Measurements from ENCODE around the gene PPP2R3A.

Gene PPP2R3A

GRCh38 chr3:136171097-136171542 lies 205.6 kb downstream of the PPP2R3A start:
- H3K9me2 ChIP-seq (replicated peaks; ENCODE audit: low read depth, low read length): no peaks in the 10 kb centered on the region
- H4K20me1 ChIP-seq (ENCODE audit: insufficient read depth, low read length, poor library complexity, severe bottlenecking): peaks cover 98% of the 10 kb centered on the region
- H3K9ac ChIP-seq (ENCODE audit: low read depth, low read length, poor library complexity, severe bottlenecking): no peak overlapping the region
- H2AFZ ChIP-seq (ENCODE audit: low read length): no peak overlapping the region
- H3K27me3 ChIP-seq (ENCODE audit: insufficient read depth, low read length, poor library complexity, severe bottlenecking): no peaks in the 10 kb centered on the region
- H3K4me1 ChIP-seq (ENCODE audit: insufficient read depth, low read length, poor library complexity, severe bottlenecking): peaks cover 35% of the 10 kb centered on the region
- H3K79me2 ChIP-seq (ENCODE audit: insufficient read depth, low read length): peaks cover 100% of the 10 kb centered on the region
- TF ChIP-seq EZH2phosphoT487 (IDR thresholded peaks at IDR 0.05; ENCODE audit: borderline replicate concordance): no peak
- TF ChIP-seq, protein P1, sequence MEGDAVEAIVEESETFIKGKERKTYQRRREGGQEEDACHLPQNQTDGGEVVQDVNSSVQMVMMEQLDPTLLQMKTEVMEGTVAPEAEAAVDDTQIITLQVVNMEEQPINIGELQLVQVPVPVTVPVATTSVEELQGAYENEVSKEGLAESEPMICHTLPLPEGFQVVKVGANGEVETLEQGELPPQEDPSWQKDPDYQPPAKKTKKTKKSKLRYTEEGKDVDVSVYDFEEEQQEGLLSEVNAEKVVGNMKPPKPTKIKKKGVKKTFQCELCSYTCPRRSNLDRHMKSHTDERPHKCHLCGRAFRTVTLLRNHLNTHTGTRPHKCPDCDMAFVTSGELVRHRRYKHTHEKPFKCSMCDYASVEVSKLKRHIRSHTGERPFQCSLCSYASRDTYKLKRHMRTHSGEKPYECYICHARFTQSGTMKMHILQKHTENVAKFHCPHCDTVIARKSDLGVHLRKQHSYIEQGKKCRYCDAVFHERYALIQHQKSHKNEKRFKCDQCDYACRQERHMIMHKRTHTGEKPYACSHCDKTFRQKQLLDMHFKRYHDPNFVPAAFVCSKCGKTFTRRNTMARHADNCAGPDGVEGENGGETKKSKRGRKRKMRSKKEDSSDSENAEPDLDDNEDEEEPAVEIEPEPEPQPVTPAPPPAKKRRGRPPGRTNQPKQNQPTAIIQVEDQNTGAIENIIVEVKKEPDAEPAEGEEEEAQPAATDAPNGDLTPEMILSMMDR (conservative IDR thresholded peaks at IDR 0.05; ENCODE audit: low read length): no peak
- H3K4me3 ChIP-seq (ENCODE audit: low read length, poor library complexity, severe bottlenecking): no peak overlapping the region
- H3K4me2 ChIP-seq (ENCODE audit: low read depth, low read length, poor library complexity, severe bottlenecking): peak overlapping the region; percentile 39
- H3F3A ChIP-seq (ENCODE audit: low read depth): peaks cover 6% of the 10 kb centered on the region; the same call in 1 of the 2 replicates
- H3K36me3 ChIP-seq (ENCODE audit: insufficient read depth, low read length): 0 out of 2 replicates have a peak, but pooled peaks cover 3% of the 10 kb centered on the region
- no peaks in the 10 kb centered on the region for H3K9me3 ChIP-seq (ENCODE audit: insufficient read depth, low read depth, low read length)

- H4K20me1 ChIP-seq (ENCODE audit: insufficient read depth, low read length, poor library complexity, severe bottlenecking): peaks cover 99% of the 10 kb centered on the region
- TF ChIP-seq, protein P1 (conservative IDR thresholded peaks at IDR 0.05; ENCODE audit: low read length): no peak
- no peak for TF ChIP-seq EZH2phosphoT487 (IDR thresholded peaks at IDR 0.05; ENCODE audit: borderline replicate concordance)
- no peaks in the 10 kb centered on the region for H3K27me3 ChIP-seq (ENCODE audit: insufficient read depth, low read length, poor library complexity, severe bottlenecking)
- no peak overlapping the region for H3K4me3 ChIP-seq (ENCODE audit: low read length, poor library complexity, severe bottlenecking)
- no peaks in the 10 kb centered on the region for H3K9me3 ChIP-seq (ENCODE audit: insufficient read depth, low read depth, low read length)
- no peak overlapping the region for H3K9ac ChIP-seq (ENCODE audit: low read depth, low read length, poor library complexity, severe bottlenecking)
- H3K4me2 ChIP-seq (ENCODE audit: low read depth, low read length, poor library complexity, severe bottlenecking): peak overlapping the region; percentile 19
- no peak overlapping the region for H2AFZ ChIP-seq (ENCODE audit: low read length)
- H3F3A ChIP-seq (ENCODE audit: low read depth): peaks cover 6% of the 10 kb centered on the region; the same call in 1 of the 2 replicates
- H3K4me1 ChIP-seq (ENCODE audit: insufficient read depth, low read length, poor library complexity, severe bottlenecking): peaks cover 26% of the 10 kb centered on the region
- peaks cover 100% of the 10 kb centered on the region for H3K79me2 ChIP-seq (ENCODE audit: insufficient read depth, low read length)
- H3K9me2 ChIP-seq (replicated peaks; ENCODE audit: low read depth, low read length): no peaks in the 10 kb centered on the region
- H3K36me3 ChIP-seq (ENCODE audit: insufficient read depth, low read length): no peaks in the 10 kb centered on the region
These were observed 208.5 kb downstream of the PPP2R3A start for GRCh38 chr3:136173939-136174490.

DNA sequence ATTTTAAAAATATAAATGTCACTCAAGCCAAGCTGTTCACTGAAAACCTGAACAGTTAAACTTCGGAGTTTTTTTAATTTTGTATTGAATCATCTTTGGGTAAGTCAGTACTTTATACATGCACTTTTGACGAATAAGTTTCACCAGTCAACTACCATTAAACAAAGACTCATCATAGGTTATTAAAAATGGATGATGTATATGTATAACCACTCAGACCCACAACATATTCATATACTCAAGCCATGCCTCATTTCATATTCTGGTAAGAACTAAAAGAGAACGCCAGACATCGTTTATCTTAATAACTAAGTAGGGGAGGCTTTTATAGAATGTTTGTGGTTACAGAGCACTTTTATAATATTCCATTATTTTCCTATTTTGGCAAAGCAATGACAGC lies 212.3 kb downstream of the PPP2R3A start:
- Histone ChIP-seq H3K9me2 (replicated peaks; ENCODE audit: low read depth, low read length) (no peaks in the 10 kb centered on the region), H3K4me1 (ENCODE audit: insufficient read depth, low read length, poor library complexity, severe bottlenecking) (peaks cover 19% of the 10 kb centered on the region), H2AFZ (ENCODE audit: low read length) (no peak overlapping the region), H3K9ac (ENCODE audit: low read depth, low read length, poor library complexity, severe bottlenecking) (no peak overlapping the region), H3K27me3 (ENCODE audit: insufficient read depth, low read length, poor library complexity, severe bottlenecking) (no peaks in the 10 kb centered on the region), H3K9me3 (ENCODE audit: insufficient read depth, low read depth, low read length) (no peaks in the 10 kb centered on the region), H3K4me3 (ENCODE audit: low read length, poor library complexity, severe bottlenecking) (no peak overlapping the region), H4K20me1 (ENCODE audit: insufficient read depth, low read length, poor library complexity, severe bottlenecking) (peaks cover 95% of the 10 kb centered on the region), H3K79me2 (ENCODE audit: insufficient read depth, low read length) (peaks cover 99% of the 10 kb centered on the region), H3F3A (ENCODE audit: low read depth) (no peaks in the 10 kb centered on the region), H3K4me2 (ENCODE audit: low read depth, low read length, poor library complexity, severe bottlenecking) (no peak overlapping the region), H3K36me3 (ENCODE audit: insufficient read depth, low read length) (no peaks in the 10 kb centered on the region)
- no peak for TF ChIP-seq EZH2phosphoT487 (IDR thresholded peaks at IDR 0.05; ENCODE audit: borderline replicate concordance)
- TF ChIP-seq, protein P1 (conservative IDR thresholded peaks at IDR 0.05; ENCODE audit: low read length): no peak

Data from Loucy (cell line).